GOT3 (cell line): ENCODE data around the gene FHOD3.

Source experiments
- DNase-seq: peaks from one replicate; lab custom pipeline; 2025; ENCODE audit warnings: mixed read lengths; lab: John Stamatoyannopoulos, UW

The FHOD3 gene

DNA sequence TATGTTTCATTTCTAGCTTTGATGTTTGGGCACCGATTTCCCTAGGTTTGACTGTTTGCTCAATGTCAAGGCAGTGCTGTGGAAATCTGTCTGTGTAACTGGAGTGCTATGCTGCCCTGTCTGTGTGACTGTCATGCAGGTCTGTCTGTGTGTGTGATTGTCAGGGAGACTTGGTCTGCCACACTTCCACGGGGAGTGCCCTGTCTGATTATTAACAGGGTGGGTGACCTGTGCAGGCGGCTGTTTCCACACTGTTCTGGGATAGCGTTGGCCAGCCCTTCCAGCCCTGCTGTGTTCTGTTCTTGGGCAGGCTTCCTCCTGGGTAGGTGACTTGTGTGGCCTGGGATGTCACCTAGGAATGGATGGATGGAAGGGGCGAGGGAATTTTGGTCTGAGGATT is 85.3 kb downstream of the FHOD3 start:
- DNase-seq, result no peak

DNA sequence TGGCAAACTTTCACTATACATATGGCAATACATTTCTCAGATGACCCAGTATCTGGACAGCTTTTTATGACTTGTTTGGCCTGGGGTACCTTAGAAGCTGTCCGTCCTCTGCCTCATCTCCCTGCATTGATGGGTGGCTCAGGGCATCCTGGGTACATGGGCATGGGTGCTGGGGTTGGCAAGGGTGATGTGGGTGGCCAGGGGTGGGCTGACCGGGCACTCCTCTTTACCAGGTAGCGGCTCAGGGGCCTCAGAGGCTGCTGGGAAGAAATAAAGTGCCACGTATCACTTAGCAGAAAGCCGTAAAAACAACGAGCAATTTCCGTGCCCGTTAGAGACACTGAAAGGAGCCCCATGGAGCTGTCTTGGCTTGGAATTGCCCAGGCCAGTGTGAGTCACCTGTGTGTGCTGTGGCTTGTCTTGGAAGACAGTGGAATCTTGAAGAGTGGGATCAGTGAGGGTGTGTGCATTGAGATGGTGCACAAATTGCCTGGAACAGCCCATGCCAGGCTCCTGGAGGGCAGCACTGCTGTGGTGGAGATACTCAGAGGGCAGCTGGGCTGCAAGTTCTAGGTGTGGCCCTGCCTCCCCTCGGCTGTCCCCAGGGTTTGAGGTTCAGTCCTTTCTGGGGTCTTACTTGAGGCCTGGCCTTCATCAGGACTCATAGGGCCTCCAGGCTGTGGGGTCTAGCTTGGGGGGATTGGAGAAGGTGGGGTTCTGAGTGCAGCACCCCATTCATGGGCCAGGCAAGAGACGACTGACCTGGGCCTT is 88.8 kb downstream of the FHOD3 start:
- no peak for DNase-seq

DNA sequence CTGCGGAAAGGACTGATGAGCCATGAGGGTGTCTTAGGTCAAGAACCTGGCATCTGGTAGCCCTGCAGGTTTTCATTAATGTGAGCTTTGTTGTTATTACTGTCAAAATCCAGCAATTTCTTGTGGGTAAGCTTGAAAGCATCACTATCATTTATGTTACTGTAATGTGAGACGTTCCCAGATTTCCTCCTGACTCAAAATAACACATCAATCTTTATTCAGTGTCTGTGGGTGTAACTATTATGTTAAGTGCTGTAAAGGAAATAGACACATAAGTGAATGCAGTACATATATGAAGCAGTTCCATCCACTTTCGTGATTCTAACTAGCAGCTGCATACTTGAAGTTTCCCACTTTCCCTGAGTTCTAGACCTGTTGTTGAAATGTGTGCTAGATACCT is 89.8 kb downstream of the FHOD3 start:
- DNase-seq, result no peak

DNA sequence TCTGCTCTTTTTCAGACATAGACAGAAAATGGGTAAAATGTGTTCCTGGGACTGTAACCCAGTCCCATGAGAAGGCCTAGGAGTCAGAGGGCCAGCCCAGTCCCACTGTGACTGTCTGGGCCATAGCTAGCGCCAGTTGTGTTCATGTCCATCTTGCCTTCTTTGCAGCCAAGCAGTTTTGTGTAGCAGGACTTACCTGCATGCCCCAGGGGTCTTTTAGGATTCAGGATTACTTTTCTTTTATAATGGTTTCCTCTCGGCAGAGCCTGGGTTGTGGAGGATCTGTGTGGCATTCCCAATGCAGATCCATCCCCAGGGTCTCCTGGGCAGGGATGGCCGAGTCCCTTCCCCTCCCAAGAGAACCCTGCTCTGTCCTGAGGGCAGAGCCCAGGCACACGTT is 90.8 kb downstream of the FHOD3 start:
- DNase-seq, result no peak

DNA sequence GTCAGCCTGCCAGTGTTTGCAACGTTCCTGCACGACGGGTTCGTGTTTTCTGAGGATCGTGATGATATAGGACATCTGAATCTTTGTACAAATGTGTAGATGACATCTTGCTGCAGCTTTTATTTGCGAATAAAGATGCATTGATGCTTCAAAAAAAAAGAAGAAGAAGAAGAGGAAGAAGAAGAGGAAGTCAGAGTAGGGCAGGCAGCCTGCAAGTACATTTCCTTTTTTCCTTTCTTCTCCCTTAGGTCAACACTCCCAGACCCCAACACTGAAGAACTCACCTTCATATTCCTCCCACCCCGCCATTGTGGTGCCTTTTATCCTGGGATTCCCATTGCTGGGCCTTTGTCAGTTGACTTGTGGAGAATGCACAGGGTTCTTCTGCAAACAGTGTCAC is 91.5 kb downstream of the FHOD3 start:
- DNase-seq, result no peak

DNA sequence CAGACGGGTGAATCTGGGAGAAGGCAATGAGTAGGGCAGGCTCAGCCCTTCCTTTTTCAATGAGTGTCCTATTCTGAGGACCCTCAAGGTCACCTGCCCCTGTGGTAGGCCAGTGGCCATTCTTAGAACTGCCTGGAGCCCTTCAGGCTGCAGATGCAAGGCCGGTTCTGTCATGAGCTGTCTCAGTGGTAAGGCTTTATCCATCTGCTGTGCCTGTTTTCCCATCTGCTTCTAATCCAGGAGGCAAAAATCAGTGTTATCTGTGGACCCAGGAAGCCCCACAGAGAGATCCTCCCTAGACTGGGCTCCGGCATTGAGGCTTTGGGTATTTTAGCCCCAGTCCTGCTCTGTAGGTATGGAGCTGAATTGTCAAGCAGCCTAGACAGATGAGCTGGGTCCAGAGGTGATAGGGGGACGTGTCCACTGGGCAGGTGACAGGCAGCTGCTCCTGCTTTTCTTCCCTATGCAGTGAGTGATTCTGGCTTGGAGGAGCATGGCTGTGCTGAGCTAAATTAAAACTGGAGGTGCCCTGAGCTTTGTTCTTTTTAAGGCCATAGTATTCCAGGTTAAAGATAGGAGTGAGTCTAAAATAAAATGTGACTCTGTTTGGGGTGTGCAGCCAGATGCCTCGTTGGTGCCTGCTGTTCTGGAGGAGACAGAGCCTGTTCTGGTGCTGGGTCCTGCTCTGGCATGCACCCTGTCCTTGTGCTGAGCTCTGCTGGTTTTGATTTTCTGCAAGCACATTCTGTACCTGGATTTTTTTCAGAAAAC is 92.5 kb downstream of the FHOD3 start:
- no peak for DNase-seq

DNA sequence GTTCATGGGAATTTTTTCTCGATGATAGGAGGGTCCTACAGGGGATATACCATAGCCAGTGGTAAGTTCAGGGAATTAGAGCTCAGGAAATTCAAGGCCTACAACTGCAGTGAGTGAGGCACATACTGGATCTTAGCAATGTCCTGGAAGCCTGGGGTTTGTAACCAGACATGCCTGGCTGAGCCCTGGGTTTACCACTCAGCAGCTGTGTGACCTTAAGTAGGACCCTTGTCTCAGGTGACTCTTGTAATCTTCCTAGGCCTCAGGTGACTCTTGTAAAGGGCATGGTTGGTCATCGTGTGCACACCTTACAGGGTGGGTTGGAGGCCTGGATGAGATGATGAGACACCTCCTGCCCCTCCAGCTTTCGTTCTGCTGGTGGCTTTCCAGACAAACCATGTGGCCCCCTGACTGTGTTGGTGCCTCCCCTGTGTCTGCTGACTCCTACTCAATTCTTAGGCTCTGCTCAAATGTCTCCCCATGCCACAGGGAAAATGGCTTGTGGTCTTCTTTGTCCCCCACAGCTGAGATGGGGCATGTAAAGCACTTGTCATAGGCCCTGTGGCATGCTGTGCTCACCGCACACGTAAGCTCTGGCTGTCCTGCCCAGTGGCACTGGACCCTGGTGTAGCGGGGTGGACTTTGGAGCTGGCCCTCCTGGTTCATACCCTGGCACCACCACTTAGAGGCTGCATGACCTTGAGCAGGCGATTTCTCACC is 94.1 kb downstream of the FHOD3 start:
- DNase-seq, result no peak

DNA sequence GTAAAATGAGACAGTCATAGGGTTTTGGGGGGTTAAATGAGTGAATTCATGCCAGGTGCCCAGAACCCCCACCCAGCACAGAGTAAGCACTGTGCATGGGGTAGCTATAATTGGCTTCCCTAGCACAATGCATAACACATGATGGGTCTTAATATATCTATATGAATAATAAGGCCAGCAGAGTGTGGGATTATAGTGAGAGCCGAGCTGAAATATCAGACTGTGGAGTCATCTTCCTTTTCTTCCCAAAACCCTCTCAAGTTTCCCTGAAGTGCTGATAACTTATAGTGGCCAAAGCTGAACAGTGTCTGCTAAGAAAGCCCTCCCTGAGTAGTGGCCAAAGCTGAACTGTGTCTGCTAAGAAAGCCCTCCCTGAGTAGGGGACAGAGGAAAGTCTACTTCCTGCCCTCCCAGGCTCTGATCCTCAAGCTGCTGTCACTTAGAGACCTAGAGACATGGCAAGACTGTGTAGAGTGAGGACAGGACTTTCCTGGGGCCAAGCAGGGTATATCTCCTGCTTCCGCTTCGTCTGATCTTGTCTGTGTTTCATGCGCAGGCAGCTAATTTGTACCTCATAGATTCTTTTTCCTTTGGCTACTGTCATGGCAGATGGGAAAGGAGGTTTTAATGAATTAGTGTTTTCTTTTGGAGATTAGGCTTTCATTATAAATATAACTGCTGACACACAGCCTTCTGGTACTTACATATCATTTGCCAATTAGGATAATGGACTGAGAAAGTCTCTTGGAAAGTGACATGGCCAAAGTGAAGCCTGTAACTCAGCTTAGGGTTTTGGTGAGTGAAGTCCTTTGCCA is 94.9 kb downstream of the FHOD3 start:
- DNase-seq, result no peak

DNA sequence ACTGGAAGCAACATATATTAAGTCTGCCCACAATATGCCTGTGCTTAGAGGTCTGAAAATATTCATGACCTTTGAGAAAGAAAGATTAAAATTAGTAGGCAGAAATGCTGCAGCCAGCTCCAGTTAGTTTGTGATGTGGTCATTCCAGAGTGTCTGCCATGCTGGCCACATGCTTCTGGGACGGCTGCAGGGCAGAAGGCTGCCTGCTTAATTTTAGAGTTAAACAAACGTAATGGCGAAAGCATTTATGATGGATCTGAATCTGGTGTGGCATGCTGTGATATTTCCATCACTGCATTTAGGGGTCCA is 95.4 kb downstream of the FHOD3 start:
- DNase-seq, result no peak

DNA sequence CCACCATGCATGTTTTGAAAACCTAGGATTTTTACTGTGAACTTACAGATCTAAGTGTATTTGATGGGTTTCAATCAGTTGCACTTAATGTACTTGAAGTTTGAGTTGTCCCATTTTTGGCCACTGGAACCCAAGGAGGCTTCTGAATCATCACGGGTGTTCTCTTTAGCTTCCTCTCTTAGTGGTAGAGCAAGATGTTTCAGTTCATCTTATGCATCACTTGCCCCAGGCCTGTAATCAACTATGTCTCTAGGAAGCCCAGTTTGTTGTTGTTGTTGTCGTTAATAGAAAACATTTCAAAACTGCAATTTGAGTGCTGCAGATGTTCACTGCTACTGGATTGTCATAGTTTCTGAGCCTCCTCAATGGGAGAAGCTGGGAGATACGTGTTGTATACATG is 97.0 kb downstream of the FHOD3 start:
- DNase-seq, result no peak

DNA sequence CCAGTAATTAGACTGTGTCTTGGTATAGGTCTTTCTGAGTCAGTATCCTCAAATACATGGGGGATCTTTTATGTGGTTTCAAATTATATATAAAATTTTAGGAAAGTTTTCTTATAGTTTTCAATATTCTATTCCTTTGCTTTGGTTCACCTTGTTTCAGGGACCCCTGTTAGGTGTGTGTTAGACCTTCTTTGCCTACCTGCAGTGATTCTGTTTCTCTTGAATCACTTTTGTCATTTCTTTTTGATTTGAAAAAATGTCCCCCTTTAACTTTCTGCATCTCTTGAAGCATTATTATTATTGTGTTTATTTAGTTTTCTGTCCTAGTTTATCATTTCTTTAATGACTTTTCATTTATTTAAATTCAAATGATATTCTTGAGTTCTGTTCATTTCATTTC is 98.7 kb downstream of the FHOD3 start:
- DNase-seq, result no peak

DNA sequence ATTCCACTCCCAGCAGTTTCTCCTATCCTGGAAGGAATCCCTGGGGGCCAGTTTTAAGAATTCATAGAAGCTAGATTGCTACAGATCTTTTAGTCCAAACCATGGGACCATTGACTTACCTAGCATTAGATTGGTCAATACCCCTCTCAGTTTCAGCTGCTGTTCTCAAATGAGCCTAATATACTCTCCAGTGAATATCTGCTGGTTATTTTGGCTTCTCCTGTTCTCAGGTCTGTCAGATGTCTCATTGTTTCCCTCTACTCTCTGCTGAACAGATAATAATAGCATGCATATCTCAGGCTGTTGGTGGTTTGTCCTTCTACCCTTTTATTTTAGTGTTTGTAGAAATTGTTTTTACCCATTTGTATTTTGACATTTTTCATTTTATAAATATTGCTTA is 99.5 kb downstream of the FHOD3 start:
- DNase-seq, result no peak

DNA sequence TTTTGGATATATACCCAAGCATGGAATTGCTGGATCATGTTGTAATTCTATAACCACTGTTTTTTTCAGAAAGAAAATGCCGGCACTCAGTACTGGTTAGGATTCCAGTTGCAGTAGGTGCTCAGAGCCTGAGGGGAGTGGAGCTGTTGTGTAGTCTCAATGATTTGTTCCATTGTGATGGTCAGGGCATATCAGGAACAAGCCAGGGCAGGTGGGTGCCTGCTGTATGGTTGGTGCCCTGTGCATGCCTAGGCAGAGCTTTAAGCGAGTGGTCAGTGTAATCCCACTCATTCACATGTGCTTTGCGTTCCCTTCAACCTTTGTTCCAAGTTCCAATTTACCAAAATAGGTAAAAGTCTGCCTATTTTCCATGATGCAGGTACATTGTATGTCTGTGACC is 100.9 kb downstream of the FHOD3 start:
- no peak for DNase-seq

DNA sequence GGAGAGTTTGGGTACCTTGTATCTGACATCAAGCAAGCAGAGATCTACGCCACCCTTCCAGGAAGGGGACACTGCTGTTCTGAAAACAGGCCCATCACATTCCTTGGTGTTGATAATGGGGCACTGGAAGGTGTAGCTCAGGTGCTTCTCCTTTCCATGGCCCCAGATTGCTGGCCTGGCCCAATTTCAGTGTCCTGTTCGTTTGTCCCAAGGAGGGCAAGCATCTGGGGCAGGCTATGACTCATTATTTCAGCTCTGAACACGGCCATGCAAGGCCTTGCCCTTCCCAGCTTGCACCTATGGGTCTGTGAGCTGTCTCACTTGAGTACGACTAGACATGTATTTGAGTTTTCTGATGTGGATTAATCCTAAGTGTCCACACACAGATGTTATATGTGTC is 101.5 kb downstream of the FHOD3 start:
- DNase-seq, result no peak

DNA sequence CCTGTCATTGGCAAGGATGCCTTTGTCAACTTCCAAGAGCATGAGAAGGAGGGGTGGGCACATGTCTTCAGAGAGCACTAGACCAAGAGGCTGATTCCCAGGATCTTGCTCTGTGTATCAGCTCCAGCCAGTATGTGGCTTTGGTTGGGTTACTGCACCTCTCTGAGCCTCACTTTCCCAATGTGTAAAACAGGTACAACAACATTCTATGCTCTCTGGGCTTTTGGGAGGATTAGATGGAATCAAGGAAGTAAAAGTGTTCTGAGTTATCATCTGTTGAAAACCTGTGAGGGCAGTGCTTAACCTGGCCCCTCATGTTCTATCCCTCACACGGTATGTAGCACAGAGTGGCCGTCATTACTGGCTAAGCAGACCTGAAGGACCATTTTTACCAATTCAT is 103.9 kb downstream of the FHOD3 start:
- DNase-seq, result no peak

DNA sequence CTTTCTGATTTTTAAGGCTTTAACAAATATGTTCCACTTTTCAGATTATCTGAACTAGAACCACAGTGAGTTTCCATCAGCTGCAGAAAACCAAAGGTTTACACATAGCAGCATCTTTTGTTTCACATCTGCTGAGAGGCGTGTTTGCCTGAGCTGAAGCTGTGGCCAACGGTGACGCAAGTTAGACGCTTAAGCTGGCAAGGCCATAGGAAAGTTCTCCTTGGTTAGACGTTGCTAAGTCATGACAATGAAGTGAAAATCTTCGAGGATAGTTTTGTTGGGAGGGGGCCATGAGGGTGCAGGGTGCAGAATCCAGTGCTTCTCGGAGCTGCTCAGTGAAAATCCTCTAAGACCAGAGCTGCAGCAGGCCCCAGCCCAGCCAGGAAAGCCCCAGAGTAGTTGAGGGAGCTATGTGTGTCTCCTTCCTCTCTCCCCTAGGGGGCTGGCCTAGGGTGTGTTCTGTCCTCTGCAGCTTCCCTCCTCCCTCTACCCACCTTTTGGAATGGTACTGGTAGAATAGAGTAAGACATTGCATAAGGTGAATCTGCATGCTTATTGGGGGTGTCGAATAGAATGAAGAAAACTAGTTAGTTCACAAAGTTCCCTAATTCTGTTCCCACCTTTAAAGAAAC is 105.4 kb downstream of the FHOD3 start:
- no peak for DNase-seq

DNA sequence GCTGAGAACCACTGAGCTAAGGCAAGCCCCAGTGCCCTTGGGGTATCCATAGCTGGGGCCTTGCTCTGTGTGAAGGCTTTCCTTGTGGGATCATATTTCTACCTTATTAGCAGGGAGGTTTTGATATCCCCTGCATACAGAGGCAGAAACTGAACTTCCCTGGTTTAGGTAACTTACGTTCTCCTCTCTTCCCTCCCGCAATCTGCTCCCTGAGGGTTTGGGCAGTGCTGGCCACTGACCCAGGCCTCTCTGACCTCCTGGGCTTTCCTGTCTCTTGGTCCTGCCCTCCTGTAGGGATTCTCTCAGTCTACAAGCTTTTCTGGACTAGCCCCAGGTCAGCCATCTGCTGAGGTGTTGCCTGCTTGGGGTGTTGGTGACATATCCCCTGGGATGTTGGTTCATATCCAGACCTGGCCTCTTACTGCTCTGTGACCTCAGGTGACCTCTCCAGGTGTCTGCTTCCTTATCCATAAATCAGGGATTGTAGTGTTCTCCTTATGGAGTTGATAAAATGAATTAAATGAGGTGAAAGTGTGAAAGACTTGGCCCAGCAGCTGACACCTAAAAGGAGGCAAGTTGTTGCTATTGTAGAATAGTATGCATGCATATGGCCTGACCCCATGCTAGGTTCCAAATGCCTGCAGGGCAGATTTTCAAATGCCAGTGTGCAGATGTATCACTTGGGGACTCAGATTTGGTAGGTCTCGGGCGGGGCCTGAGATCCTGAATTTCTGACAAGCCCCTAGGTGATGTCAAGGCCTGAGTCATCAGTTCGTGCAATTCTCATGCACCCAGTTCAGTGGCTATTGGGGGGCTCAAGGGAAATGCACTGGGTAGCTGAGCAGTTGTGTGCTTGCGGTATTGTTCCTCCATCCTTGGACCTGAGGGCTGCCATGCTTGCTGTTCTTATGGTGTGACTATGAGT is 106.6 kb downstream of the FHOD3 start:
- no peak for DNase-seq

DNA sequence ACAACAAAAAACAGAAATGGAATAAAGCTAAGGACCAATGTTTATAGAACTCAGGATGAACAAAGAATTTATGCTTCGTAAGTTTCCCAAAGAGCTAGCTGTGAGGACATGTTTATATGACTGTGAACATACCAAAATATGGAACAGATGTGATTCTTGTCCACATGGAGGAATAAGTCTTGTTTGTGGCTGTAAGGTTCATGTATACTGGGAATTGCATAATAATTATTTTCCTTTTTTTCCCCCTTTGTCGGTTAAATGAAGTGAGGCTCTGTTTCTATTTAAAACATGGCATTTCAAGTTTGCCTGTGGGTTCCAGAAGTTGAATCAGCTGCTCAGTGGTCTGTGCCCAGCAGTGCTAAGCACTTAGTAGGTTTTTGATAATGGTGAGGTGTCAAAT is 108.1 kb downstream of the FHOD3 start:
- no peak for DNase-seq

DNA sequence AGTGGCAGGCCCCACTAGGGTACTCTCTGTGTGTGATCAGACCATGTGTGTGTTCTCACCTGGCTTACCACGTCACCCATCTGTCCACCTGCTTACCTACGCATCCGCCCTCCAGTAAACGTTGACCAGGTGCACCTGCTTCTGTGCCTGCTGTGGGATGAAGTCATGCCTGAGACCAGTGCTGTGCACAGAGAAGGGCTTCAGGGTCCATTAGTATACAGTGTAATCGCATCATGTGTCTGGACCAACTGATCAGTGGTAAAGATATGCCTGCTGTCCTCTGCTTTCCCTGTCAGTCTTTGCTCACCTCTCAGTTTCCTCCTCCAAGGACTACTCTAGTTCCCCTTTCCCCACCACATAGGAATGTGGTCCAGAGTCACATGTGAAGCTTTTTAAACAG is 109.3 kb downstream of the FHOD3 start:
- DNase-seq, result no peak

DNA sequence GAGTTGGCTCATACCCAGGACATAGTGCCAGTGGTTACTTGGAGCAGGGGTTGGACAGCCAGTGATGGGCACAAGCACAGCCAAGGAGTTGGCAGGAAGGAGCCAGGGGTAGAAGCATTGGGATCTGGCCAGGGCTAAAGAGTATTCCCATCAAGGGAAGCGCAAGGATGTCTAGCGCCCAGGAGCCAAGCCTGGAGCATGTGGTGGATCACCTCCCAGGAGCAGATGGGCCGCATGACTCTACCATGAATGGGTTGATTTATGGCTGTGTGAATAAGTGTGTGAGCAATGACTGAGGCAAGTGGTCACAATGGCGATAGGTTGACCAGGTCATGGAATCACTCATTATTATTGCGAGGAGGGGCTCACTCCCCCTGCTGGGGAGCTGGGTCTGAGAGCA is 111.1 kb downstream of the FHOD3 start:
- no peak for DNase-seq

DNA sequence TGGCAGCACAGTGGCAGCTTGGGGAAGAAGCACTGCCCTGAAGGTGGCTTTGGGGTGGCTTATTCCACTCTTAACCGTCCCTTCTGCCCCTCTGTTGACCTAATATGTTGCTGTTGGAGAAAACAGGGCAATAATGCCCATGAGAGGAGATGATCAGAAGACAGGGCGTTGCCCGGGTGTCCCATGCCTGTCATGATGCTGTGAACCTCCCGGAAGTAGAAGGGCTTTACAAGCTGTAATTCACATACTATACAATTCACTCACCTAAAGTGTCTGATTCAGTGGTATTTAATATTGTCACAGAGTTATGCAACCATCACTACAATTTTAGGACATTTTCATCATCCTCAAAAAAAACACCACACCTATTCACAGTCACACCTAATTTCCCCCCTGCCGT is 112.3 kb downstream of the FHOD3 start:
- no peak for DNase-seq
